OCI-LY3 (cell line): ENCODE data around the gene CDH4.

Experiments
- CTCF ChIP-seq: fragments of 200-600, 300-600 bp; sonication (generic); IDR thresholded peaks from 2 replicates; pipeline ENCODE4 v1.5.1; 2014; ENCODE audit warnings: antibody characterized with exemption, low read length, low read depth
- EZH2phosphoT487 ChIP-seq: fragments of 200-600 bp; shearing (Covaris generic); IDR thresholded peaks from 2 replicates; pipeline ENCODE4 v1.6.1; 2018; ENCODE audit warnings: antibody characterized with exemption, mixed run types, low read depth

GRCh38 chr20:61875221-61875885 is 623.3 kb downstream of the CDH4 start:
- no peak for TF ChIP-seq CTCF
- TF ChIP-seq EZH2phosphoT487, result no peak
